SK-N-SH (cell line): ENCODE data around the gene POU3F1. TPM values are rescaled to one million over a fixed set of nuclear protein-coding genes. Genes with fewer than 3 reads are reported as not detected.

Experiments
- CTCF ChIA-PET: fragments of 300-600, 350-600 bp; formaldehyde crosslinking; extraction: SDS; loops from one replicate; lab custom pipeline; 2021; lab: Yijun Ruan, JAX
- POLR2A ChIA-PET: fragments of 350-600 bp; sonication (Branson Sonifier 250); formaldehyde crosslinking; extraction: SDS; loops from one replicate; lab custom pipeline; 2020; ENCODE audit warnings: antibody characterized with exemption, inconsistent platforms; lab: Yijun Ruan, JAX
- DNase-seq: peaks from one replicate; pipeline ENCODE4 v3.0.0; 2012
- H2AFZ ChIP-seq: fragments of 200-600 bp; sonication (generic); 2 replicates; pipeline ENCODE4 v1.8.1; 2016; ENCODE audit warnings: antibody characterized with exemption, mild to moderate bottlenecking, low read depth
- H3F3A ChIP-seq: fragments of 200-600 bp; sonication (generic); replicated peaks from 2 replicates; pipeline ENCODE3; 2016; ENCODE audit warnings: antibody characterized with exemption, mild to moderate bottlenecking; ENCODE audit not compliant: insufficient read depth
- H3K27ac ChIP-seq, 2 experiments: fragments of 200-500 bp in 1 of 2; fragments of 200-600 bp in 1 of 2; sonication (Bioruptor generic) in 1 of 2; sonication (generic), shearing (Covaris generic) in 1 of 2; 2 replicates each; pipeline versions ENCODE4 v1.5.1 to v1.6.1; 2014 to 2016; ENCODE audit warnings: low read depth in 2 of 2, inconsistent platforms in 1 of 2, low read length in 1 of 2, mild to moderate bottlenecking in 1 of 2, mixed read lengths in 1 of 2
- H3K27me3 ChIP-seq: fragments of 200-600 bp; sonication (generic), shearing (Covaris generic); 2 replicates; pipeline ENCODE4 v1.6.1; 2016; ENCODE audit warnings: mixed run types; ENCODE audit not compliant: insufficient read depth
- H3K36me3 ChIP-seq, 2 experiments: fragments of 200-500 bp in 1 of 2; fragments of 200-600 bp in 1 of 2; sonication (Bioruptor generic) in 1 of 2; sonication (generic) in 1 of 2; replicated peaks in 1 of 2; 2 replicates each; pipeline versions ENCODE3 to v1.5.1; 2014 to 2016; ENCODE audit warnings: low read length in 1 of 2, mild to moderate bottlenecking in 1 of 2; ENCODE audit not compliant: insufficient read depth in 2 of 2, control insufficient read depth in 1 of 2
- H3K4me1 ChIP-seq, 2 experiments: fragments of 200-500 bp in 1 of 2; fragments of 200-600 bp in 1 of 2; sonication (Bioruptor generic) in 1 of 2; sonication (generic), shearing (Covaris generic) in 1 of 2; 2 replicates each; pipeline versions ENCODE4 v1.5.1 to v1.6.1; 2014 to 2016; ENCODE audit warnings: low read depth in 1 of 2, low read length in 1 of 2, mixed run types in 1 of 2; ENCODE audit not compliant: insufficient read depth in 2 of 2, control insufficient read depth in 1 of 2
- H3K4me2 ChIP-seq: fragments of 200-600 bp; sonication (generic), shearing (Covaris generic); 2 replicates; pipeline ENCODE4 v1.6.1; 2017; ENCODE audit warnings: mixed run types
- H3K4me3 ChIP-seq, 2 experiments: fragments of 200-500 bp in 1 of 2; fragments of 200-600 bp in 1 of 2; sonication (Bioruptor generic) in 1 of 2; sonication (generic), shearing (Covaris generic) in 1 of 2; 2 replicates each; pipeline versions ENCODE4 v1.5.1 to v1.8.1; 2014 to 2016; ENCODE audit warnings: low read depth in 2 of 2, inconsistent platforms in 1 of 2, low read length in 1 of 2, mild to moderate bottlenecking in 1 of 2, mixed read lengths in 1 of 2, moderate library complexity in 1 of 2
- H3K79me2 ChIP-seq: fragments of 200-600 bp; sonication (generic); 2 replicates; pipeline ENCODE4 v1.8.1; 2017; ENCODE audit warnings: mild to moderate bottlenecking; ENCODE audit not compliant: insufficient read depth
- H3K9ac ChIP-seq: fragments of 200-600 bp; sonication (generic); 2 replicates; pipeline ENCODE4 v1.6.1; 2017; ENCODE audit warnings: mixed run types
- H3K9me2 ChIP-seq: fragments of 200-600 bp; sonication (generic); 2 replicates; pipeline ENCODE4 v1.6.1; 2017; ENCODE audit warnings: mixed run types
- H3K9me3 ChIP-seq: fragments of 200-600 bp; sonication (generic); 2 replicates; pipeline ENCODE4 v1.6.1; 2017; ENCODE audit warnings: mixed run types, mild to moderate bottlenecking, moderate library complexity
- H4K20me1 ChIP-seq: fragments of 200-600 bp; sonication (generic); 2 replicates; pipeline ENCODE4 v1.6.1; 2017; ENCODE audit warnings: mild to moderate bottlenecking, mixed run types; ENCODE audit not compliant: insufficient read depth
- CHD2 ChIP-seq: fragments of 150-350 bp; IDR thresholded peaks from 2 replicates; pipeline ENCODE4 v1.6.1; 2018; ENCODE audit warnings: low read length; ENCODE audit not compliant: partially characterized antibody
- ELF1 ChIP-seq: IDR thresholded peaks from 2 replicates; pipeline ENCODE4 v1.4.0; 2012
- FOXJ3 ChIP-seq: sonication (generic); formaldehyde crosslinking; IDR thresholded peaks from 2 replicates; pipeline ENCODE4 v1.5.1; 2020; ENCODE audit warnings: mild to moderate bottlenecking, missing genetic modification reagents
- FOXM1 ChIP-seq: IDR thresholded peaks from 2 replicates; pipeline ENCODE4 v1.4.0; 2012; ENCODE audit warnings: low read depth, mild to moderate bottlenecking
- GABPA ChIP-seq: IDR thresholded peaks from 2 replicates; pipeline ENCODE4 v1.4.0; 2012; ENCODE audit warnings: low read depth, mild to moderate bottlenecking
- JUND ChIP-seq: IDR thresholded peaks from 2 replicates; pipeline ENCODE4 v1.4.0; 2012
- MEF2A ChIP-seq: IDR thresholded peaks from 2 replicates; pipeline ENCODE4 v1.4.0; 2012; ENCODE audit warnings: low read depth, borderline replicate concordance
- MXI1 ChIP-seq: IDR thresholded peaks from 2 replicates; pipeline ENCODE4 v1.6.1; 2012; ENCODE audit warnings: mild to moderate bottlenecking, low read depth, low read length, improper control_type of control experiment
- NFIC ChIP-seq: IDR thresholded peaks from 2 replicates; pipeline ENCODE4 v1.4.0; 2012; ENCODE audit warnings: borderline replicate concordance
- RFX5 ChIP-seq: IDR thresholded peaks from 2 replicates; pipeline ENCODE4 v1.6.1; 2012; ENCODE audit warnings: mild to moderate bottlenecking, improper control_type of control experiment, low read length
- SIN3A ChIP-seq: IDR thresholded peaks from 2 replicates; pipeline ENCODE4 v1.6.1; 2012; ENCODE audit warnings: low read depth, mild to moderate bottlenecking, low read length, moderate library complexity, borderline replicate concordance
- WGBS: methylation state at CpG from one replicate; pipeline ENCODE4 v1.1.6; 2017; ENCODE audit warnings: low lambda C conversion rate; 5-methylcytosine and 5-hydroxymethylcytosine counted together
- polyA plus RNA-seq, 3 experiments: library from polyadenylated mRNA; depleted of rRNA; stranded (reverse); fragments of >200 nt; gene quantifications; 2 replicates each; pipeline ENCODE4 v1.2.3, GENCODE V29; 2012
- TF ChIP-seq, protein P1 (sequence below): IDR thresholded peaks from 2 replicates; pipeline ENCODE4 v1.4.0; 2012; ENCODE audit warnings: low read depth
- TF ChIP-seq, protein P2 (sequence below): IDR thresholded peaks from 2 replicates; pipeline ENCODE4 v1.6.1; 2012; ENCODE audit warnings: mild to moderate bottlenecking, low read depth, low read length, moderate library complexity
- TF ChIP-seq, protein P3 (sequence below): fragments of 150-350 bp; IDR thresholded peaks from 2 replicates; pipeline ENCODE4 v1.6.1; 2016; ENCODE audit warnings: mild to moderate bottlenecking, low read depth, low read length
- TF ChIP-seq, protein P4 (sequence below): fragments of 150-350 bp; IDR thresholded peaks from 2 replicates; pipeline ENCODE4 v1.6.1; 2017; ENCODE audit warnings: antibody characterized with exemption, low read length, low read depth, borderline replicate concordance
- TF ChIP-seq, protein P5 (sequence below): IDR thresholded peaks from 2 replicates; pipeline ENCODE4 v1.4.0; 2012; ENCODE audit warnings: low read depth, borderline replicate concordance
- TF ChIP-seq, protein P6 (sequence below): fragments of 200-600 bp; sonication (generic); IDR thresholded peaks from 2 replicates; pipeline ENCODE4 v1.6.1; 2017; ENCODE audit warnings: antibody characterized with exemption, mild to moderate bottlenecking, moderate library complexity
- TF ChIP-seq, protein P7 (sequence below): IDR thresholded peaks from 2 replicates; pipeline ENCODE4 v1.4.0; 2012; ENCODE audit warnings: low read depth, borderline replicate concordance

Gene POU3F1
- polyA plus RNA-seq, 1 of the 3 experiments (the other 2 are of a cell fraction): not detected

DNA sequence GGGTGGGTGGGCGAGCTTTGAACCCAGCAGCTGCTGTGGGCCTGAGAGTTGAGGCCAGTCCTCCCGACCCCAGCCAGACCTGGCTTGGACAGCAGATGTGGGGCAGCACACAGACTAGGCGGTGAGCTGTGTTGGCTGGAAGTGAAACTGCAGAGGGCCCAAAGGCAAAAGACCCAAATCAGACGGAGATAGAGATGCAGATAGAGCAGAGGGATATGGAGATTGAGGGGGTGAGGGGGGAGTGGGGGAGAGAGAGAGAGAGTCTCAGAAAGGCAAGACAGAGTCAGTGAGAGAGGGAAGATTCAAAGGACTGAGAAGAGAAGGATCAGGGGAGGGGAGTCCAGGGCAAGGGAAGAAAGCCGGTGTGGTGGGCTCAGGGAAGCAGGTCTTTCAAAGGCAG is 17.0 kb upstream of the POU3F1 start:
- TF ChIP-seq GABPA (no peak), FOXJ3 (CRISPR knock-in tag) (no peak), RFX5 (no peak), CHD2 (no peak), JUND (no peak), NFIC (no peak), MEF2A (no peak), MXI1 (no peak), ELF1 (no peak), FOXM1 (no peak), SIN3A (no peak)
- TF ChIP-seq, protein P1, sequence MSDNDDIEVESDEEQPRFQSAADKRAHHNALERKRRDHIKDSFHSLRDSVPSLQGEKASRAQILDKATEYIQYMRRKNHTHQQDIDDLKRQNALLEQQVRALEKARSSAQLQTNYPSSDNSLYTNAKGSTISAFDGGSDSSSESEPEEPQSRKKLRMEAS: no peak
- TF ChIP-seq, protein P2, sequence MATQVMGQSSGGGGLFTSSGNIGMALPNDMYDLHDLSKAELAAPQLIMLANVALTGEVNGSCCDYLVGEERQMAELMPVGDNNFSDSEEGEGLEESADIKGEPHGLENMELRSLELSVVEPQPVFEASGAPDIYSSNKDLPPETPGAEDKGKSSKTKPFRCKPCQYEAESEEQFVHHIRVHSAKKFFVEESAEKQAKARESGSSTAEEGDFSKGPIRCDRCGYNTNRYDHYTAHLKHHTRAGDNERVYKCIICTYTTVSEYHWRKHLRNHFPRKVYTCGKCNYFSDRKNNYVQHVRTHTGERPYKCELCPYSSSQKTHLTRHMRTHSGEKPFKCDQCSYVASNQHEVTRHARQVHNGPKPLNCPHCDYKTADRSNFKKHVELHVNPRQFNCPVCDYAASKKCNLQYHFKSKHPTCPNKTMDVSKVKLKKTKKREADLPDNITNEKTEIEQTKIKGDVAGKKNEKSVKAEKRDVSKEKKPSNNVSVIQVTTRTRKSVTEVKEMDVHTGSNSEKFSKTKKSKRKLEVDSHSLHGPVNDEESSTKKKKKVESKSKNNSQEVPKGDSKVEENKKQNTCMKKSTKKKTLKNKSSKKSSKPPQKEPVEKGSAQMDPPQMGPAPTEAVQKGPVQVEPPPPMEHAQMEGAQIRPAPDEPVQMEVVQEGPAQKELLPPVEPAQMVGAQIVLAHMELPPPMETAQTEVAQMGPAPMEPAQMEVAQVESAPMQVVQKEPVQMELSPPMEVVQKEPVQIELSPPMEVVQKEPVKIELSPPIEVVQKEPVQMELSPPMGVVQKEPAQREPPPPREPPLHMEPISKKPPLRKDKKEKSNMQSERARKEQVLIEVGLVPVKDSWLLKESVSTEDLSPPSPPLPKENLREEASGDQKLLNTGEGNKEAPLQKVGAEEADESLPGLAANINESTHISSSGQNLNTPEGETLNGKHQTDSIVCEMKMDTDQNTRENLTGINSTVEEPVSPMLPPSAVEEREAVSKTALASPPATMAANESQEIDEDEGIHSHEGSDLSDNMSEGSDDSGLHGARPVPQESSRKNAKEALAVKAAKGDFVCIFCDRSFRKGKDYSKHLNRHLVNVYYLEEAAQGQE: no peak
- TF ChIP-seq, protein P3, sequence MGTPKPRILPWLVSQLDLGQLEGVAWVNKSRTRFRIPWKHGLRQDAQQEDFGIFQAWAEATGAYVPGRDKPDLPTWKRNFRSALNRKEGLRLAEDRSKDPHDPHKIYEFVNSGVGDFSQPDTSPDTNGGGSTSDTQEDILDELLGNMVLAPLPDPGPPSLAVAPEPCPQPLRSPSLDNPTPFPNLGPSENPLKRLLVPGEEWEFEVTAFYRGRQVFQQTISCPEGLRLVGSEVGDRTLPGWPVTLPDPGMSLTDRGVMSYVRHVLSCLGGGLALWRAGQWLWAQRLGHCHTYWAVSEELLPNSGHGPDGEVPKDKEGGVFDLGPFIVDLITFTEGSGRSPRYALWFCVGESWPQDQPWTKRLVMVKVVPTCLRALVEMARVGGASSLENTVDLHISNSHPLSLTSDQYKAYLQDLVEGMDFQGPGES: no peak
- TF ChIP-seq, protein P4, sequence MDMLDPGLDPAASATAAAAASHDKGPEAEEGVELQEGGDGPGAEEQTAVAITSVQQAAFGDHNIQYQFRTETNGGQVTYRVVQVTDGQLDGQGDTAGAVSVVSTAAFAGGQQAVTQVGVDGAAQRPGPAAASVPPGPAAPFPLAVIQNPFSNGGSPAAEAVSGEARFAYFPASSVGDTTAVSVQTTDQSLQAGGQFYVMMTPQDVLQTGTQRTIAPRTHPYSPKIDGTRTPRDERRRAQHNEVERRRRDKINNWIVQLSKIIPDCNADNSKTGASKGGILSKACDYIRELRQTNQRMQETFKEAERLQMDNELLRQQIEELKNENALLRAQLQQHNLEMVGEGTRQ: no peak
- TF ChIP-seq, protein P5, sequence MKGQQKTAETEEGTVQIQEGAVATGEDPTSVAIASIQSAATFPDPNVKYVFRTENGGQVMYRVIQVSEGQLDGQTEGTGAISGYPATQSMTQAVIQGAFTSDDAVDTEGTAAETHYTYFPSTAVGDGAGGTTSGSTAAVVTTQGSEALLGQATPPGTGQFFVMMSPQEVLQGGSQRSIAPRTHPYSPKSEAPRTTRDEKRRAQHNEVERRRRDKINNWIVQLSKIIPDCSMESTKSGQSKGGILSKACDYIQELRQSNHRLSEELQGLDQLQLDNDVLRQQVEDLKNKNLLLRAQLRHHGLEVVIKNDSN: no peak
- TF ChIP-seq, protein P6, sequence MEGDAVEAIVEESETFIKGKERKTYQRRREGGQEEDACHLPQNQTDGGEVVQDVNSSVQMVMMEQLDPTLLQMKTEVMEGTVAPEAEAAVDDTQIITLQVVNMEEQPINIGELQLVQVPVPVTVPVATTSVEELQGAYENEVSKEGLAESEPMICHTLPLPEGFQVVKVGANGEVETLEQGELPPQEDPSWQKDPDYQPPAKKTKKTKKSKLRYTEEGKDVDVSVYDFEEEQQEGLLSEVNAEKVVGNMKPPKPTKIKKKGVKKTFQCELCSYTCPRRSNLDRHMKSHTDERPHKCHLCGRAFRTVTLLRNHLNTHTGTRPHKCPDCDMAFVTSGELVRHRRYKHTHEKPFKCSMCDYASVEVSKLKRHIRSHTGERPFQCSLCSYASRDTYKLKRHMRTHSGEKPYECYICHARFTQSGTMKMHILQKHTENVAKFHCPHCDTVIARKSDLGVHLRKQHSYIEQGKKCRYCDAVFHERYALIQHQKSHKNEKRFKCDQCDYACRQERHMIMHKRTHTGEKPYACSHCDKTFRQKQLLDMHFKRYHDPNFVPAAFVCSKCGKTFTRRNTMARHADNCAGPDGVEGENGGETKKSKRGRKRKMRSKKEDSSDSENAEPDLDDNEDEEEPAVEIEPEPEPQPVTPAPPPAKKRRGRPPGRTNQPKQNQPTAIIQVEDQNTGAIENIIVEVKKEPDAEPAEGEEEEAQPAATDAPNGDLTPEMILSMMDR: no peak
- TF ChIP-seq, protein P7, sequence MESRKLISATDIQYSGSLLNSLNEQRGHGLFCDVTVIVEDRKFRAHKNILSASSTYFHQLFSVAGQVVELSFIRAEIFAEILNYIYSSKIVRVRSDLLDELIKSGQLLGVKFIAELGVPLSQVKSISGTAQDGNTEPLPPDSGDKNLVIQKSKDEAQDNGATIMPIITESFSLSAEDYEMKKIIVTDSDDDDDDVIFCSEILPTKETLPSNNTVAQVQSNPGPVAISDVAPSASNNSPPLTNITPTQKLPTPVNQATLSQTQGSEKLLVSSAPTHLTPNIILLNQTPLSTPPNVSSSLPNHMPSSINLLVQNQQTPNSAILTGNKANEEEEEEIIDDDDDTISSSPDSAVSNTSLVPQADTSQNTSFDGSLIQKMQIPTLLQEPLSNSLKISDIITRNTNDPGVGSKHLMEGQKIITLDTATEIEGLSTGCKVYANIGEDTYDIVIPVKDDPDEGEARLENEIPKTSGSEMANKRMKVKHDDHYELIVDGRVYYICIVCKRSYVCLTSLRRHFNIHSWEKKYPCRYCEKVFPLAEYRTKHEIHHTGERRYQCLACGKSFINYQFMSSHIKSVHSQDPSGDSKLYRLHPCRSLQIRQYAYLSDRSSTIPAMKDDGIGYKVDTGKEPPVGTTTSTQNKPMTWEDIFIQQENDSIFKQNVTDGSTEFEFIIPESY: no peak
- no peak overlapping the region for H3K4me3 ChIP-seq
- DNase-seq: no peak
- H4K20me1 ChIP-seq: no peaks in the 10 kb centered on the region
- H3K27me3 ChIP-seq: peaks cover 24% of the 10 kb centered on the region; the same call in 1 of the 2 replicates
- H2AFZ ChIP-seq: no peak overlapping the region
- H3K79me2 ChIP-seq: no peaks in the 10 kb centered on the region
- no peaks in the 10 kb centered on the region for H3F3A ChIP-seq
- ChIA-PET CTCF (interaction anchor here (1.1 to 7.2 kb wide), 3 partner anchors 8 to 772 kb away, joined by 3 to 36 read pairs (median 5); no protein-coding TSS in a partner anchor), POLR2A (no interaction called here)
- no peaks in the 10 kb centered on the region for H3K9me3 ChIP-seq
- H3K4me2 ChIP-seq: no peak overlapping the region
- peaks cover 0 to 14% of the 10 kb centered on the region in 2 experiments; a peak in 2 of 4 replicates for H3K4me1 ChIP-seq
- no peak overlapping the region for H3K9ac ChIP-seq
- no peaks in the 10 kb centered on the region for H3K36me3 ChIP-seq
- no peak overlapping the region for H3K27ac ChIP-seq
- H3K9me2 ChIP-seq: no peaks in the 10 kb centered on the region
- WGBS: 52% methylated on average over 5 of the region's 5 CpGs
